WERI-Rb-1 (cell line): ENCODE measurements around the gene CALN1.
"Not testable (repeated sequence)": the region's sequence is repeated elsewhere in the genome, so short reads cannot be mapped to it uniquely, and the experiment has no call there.

ENCODE experiments used
- DNase-seq: peaks from one replicate; pipeline ENCODE4 v3.0.0-alpha.2; 2020
- H3K27ac ChIP-seq: fragments of 250-450 bp; sonication (Bioruptor Pico); 2 replicates; pipeline ENCODE4 v1.5.1; 2020; ENCODE audit warnings: mild to moderate bottlenecking, moderate library complexity
- H3K27me3 ChIP-seq: fragments of 250-450 bp; sonication (Bioruptor Pico); 2 replicates; pipeline ENCODE4 v1.5.1; 2021; ENCODE audit warnings: mild to moderate bottlenecking, low read depth, moderate library complexity; ENCODE audit not compliant: insufficient read depth, severe bottlenecking
- H3K36me3 ChIP-seq: fragments of 250-450 bp; sonication (Bioruptor Pico); 2 replicates; pipeline ENCODE4 v1.5.1; 2020; ENCODE audit warnings: mild to moderate bottlenecking, moderate library complexity
- H3K4me3 ChIP-seq: 2 replicates; pipeline ENCODE4 v1.5.1; 2011; ENCODE audit warnings: low read depth, mild to moderate bottlenecking, control low read depth, low read length
- H3K9me3 ChIP-seq: fragments of 250-450 bp; sonication (Bioruptor Pico); 2 replicates; pipeline ENCODE4 v1.5.1; 2021; ENCODE audit warnings: mild to moderate bottlenecking, moderate library complexity; ENCODE audit not compliant: severe bottlenecking
- TF ChIP-seq, protein P1 (sequence below): IDR thresholded peaks from 2 replicates; pipeline ENCODE4 v1.5.1; 2011; ENCODE audit warnings: low read depth, mild to moderate bottlenecking, control low read depth, inconsistent platforms, low read length

The CALN1 gene

DNA sequence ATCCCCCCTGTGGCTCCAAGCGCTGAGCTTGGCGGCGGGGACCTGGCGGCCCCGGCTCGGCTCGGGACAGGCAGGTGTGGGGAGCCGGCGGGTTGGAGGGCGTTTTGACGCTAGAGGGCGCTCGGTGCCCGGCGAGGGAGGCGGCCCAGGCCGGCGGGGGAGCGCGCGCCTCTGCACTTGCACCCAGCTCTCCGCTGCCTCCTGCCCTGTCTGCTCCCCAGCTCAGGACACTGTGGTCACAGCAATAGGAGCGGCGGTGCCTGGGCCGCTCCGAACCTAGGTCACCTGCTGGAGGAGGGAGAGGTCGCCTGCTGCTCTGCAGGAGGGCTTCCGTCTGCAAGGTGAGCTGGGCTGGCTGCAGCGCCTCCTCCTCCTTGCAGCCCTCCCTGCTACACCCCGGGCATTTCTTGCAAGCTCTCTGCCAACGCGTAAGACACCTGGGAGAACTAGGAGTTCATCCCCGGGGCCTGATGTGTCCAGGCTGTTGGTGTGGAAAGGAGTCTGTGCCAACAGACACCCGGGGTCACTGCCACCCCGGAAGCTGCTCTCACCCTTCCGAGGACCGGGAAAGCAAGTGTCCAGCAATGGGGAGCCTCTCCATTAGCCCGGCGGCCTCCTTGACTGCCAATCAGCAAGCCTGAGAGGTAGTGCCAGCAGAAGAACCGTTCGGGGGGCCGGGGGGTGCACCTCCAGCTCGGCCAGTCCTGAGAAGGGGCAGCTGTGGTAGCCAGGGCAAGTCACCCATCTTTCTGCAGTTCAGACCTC, 659.8 kb downstream of the CALN1 start:
- H3K9me3 ChIP-seq: peaks cover 3% of the 10 kb centered on the region
- no peak overlapping the region for H3K4me3 ChIP-seq
- TF ChIP-seq, protein P1, sequence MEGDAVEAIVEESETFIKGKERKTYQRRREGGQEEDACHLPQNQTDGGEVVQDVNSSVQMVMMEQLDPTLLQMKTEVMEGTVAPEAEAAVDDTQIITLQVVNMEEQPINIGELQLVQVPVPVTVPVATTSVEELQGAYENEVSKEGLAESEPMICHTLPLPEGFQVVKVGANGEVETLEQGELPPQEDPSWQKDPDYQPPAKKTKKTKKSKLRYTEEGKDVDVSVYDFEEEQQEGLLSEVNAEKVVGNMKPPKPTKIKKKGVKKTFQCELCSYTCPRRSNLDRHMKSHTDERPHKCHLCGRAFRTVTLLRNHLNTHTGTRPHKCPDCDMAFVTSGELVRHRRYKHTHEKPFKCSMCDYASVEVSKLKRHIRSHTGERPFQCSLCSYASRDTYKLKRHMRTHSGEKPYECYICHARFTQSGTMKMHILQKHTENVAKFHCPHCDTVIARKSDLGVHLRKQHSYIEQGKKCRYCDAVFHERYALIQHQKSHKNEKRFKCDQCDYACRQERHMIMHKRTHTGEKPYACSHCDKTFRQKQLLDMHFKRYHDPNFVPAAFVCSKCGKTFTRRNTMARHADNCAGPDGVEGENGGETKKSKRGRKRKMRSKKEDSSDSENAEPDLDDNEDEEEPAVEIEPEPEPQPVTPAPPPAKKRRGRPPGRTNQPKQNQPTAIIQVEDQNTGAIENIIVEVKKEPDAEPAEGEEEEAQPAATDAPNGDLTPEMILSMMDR: peak; percentile 85
- H3K27ac ChIP-seq: no peak overlapping the region
- DNase-seq: peak; percentile 72
- no peaks in the 10 kb centered on the region for H3K36me3 ChIP-seq
- peaks cover 53% of the 10 kb centered on the region for H3K27me3 ChIP-seq

DNA sequence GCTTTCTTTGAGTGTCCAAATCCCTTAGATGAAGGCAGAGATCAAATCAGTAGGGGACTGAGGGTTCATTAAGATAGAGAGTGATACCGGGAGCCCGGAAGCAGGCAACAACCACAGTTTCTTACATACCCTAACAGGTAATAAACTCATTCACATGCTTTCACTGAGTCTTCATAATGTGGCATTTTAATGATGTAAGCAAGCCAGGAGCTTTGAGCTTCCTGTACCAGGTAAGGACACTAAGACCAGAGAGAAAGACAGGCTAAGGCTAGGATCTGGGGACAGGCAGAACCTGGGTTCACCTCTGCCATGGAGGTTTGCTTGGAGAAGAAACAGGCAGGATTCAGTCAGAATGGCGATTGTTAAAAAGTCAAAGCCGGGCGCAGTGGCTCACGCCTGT, 661.8 kb downstream of the CALN1 start:
- H3K9me3 ChIP-seq: peaks cover 3% of the 10 kb centered on the region
- TF ChIP-seq, protein P1: no peak
- H3K36me3 ChIP-seq: no peaks in the 10 kb centered on the region
- peaks cover 41% of the 10 kb centered on the region for H3K27me3 ChIP-seq
- H3K27ac ChIP-seq: no peak overlapping the region
- no peak for DNase-seq
- H3K4me3 ChIP-seq: no peak overlapping the region

DNA sequence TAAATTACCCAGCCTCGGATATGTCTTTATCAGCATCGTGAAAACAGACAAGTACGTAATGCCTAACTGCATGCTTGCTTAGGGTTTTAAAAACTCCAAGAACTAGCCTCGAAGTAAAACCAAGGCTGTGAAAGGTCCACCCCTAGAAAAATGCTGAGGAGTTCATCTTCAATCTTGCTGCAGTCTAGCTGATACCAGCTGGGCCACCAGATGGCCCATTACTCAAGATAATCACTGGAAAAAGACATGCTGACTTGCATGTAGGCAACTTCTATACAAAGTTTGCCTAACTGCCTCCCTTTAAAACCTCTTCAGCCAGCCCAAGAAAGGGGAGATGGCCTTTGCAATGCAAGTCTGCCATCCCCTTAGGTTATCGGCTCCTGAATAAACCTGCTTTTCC, 666.1 kb downstream of the CALN1 start:
- Histone ChIP-seq H3K27ac (no peak overlapping the region), H3K9me3 (peaks cover 3% of the 10 kb centered on the region), H3K27me3 (peaks cover 10% of the 10 kb centered on the region), H3K36me3 (no peaks in the 10 kb centered on the region), H3K4me3 (no peak overlapping the region)
- TF ChIP-seq, protein P1: peak; percentile 6; the same call in 1 of the 2 replicates
- peak; percentile 28 for DNase-seq

DNA sequence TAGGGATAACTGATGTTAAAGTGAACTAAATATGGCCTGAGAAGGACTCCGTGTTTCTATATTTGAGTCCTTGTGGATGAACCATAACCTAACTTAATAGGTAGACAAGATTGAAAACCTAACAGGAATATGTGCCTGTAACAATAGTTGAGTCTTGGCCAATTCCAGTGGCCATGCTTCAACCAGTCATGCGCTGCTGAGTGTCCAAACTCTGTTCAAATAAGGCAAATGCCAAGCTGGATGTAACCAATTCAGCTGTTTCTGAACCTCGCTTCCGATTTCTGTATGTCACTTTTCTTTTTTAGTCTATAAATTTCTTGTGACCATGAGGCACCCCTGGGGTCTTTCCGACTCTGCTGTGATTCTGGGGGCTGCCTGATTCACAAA, 672.0 kb downstream of the CALN1 start:
- H3K4me3 ChIP-seq: no peak overlapping the region
- no peak for DNase-seq
- no peak overlapping the region for H3K27ac ChIP-seq
- H3K36me3 ChIP-seq: no peaks in the 10 kb centered on the region
- H3K9me3 ChIP-seq: no peaks in the 10 kb centered on the region
- TF ChIP-seq, protein P1: no peak
- peaks cover 10% of the 10 kb centered on the region for H3K27me3 ChIP-seq

DNA sequence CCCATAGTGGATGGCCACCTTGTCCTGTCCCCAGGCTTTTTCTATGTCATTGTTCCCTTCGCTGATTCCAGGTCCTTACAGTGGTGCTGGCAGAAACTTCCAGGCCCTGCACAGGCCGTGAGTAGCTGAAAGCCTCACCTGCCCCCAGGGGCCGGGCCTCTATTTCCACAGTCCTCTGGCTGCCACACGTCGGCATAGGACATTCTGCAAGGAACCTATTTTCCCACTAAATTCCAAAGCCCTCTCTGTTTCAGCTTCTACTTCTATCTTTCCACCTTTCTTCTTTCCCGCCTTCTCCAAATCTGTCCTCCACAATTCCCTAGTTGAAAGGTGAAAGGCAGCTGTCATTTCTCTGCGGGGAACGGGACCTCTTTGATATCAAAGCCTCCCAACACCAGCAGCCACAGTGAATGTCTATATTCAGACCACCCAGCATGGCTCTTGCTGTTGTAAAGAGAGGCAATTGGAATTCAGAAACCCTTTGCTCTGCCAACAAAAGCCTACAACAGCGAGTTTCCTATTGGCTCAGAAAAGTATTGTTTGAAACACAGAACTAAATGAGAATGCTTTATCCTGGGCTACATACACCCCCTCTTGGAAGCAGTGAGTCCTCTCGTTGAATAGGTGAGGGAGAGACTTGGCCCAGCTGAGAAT, 672.5 kb downstream of the CALN1 start:
- TF ChIP-seq, protein P1: no peak
- Histone ChIP-seq H3K27ac (no peak overlapping the region), H3K27me3 (peaks cover 10% of the 10 kb centered on the region), H3K4me3 (no peak overlapping the region), H3K9me3 (no peaks in the 10 kb centered on the region), H3K36me3 (no peaks in the 10 kb centered on the region)
- no peak for DNase-seq

DNA sequence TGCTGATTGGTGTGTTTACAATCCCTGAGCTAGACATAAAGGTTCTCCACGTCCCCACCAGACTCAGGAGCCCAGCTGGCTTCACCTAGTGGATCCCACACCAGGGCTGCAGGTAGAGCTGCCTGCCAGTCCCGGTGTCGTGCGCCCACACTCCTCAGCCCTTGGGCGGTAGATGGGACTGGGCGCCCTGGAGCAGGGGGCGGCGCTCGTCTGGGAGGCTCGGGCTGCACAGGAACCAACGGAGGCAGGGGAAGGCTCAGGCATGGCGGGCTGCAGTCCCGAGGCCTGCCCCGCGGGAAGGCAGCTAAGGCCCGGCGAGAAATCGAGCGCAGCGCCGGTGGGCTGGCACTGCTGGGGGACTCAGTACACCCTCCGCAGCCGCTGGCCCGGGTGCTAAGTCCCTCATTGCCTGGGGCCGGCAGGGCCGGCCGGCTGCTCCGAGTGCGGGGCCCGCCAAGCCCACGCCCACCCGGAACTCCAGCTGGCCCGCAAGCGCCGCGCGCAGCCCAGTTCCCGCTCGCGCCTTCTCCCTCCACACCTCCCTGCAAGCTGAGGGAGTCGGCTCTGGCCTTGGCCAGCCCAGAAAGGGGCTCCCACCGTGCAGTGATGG, 674.1 kb downstream of the CALN1 start:
- not testable (repeated sequence) for H3K36me3 ChIP-seq, H3K27ac ChIP-seq, H3K4me3 ChIP-seq, H3K9me3 ChIP-seq, DNase-seq
- H3K27me3 ChIP-seq: peaks cover 10% of the 10 kb centered on the region
